Measurements from ENCODE around the gene SYNE2.

Gene SYNE2

GRCh38 chr14:64225151-64225757 lies 372.4 kb downstream of the SYNE2 start:
- no peak for DNase-seq

- DNase-seq = no peak
These were observed 375.1 kb downstream of the SYNE2 start for GRCh38 chr14:64227856-64228255.

- no peak for DNase-seq
These were observed 376.7 kb downstream of the SYNE2 start for GRCh38 chr14:64229489-64229888.

GRCh38 chr14:64232095-64232838 lies 379.5 kb downstream of the SYNE2 start:
- no peak for DNase-seq

GRCh38 chr14:64232944-64233343 lies 380.1 kb downstream of the SYNE2 start:
- DNase-seq = no peak

- no peak for DNase-seq
These were observed 380.9 kb downstream of the SYNE2 start for GRCh38 chr14:64233531-64234190.

- no peak for DNase-seq
These were observed 382.3 kb downstream of the SYNE2 start for GRCh38 chr14:64234877-64235651.

- no peak for DNase-seq
These were observed 383.1 kb downstream of the SYNE2 start for GRCh38 chr14:64235652-64236640.

- DNase-seq = no peak
These were observed 385.2 kb downstream of the SYNE2 start for GRCh38 chr14:64238049-64238448.

GRCh38 chr14:64238631-64239030 lies 385.8 kb downstream of the SYNE2 start:
- no peak for DNase-seq

- no peak for DNase-seq
These were observed 391.5 kb downstream of the SYNE2 start for GRCh38 chr14:64244279-64244678.

GRCh38 chr14:64245491-64245890 lies 392.7 kb downstream of the SYNE2 start:
- DNase-seq = no peak

GRCh38 chr14:64246688-64247087 lies 393.9 kb downstream of the SYNE2 start:
- no peak for DNase-seq

GRCh38 chr14:64247195-64247594 lies 394.4 kb downstream of the SYNE2 start:
- DNase-seq = no peak

GRCh38 chr14:64248689-64249088 lies 395.9 kb downstream of the SYNE2 start:
- DNase-seq = no peak

GRCh38 chr14:64249363-64249762 lies 396.6 kb downstream of the SYNE2 start:
- DNase-seq = no peak

- no peak for DNase-seq
These were observed 400.9 kb downstream of the SYNE2 start for GRCh38 chr14:64253672-64254071.

GRCh38 chr14:64255756-64256155 lies 403.0 kb downstream of the SYNE2 start:
- no peak for DNase-seq

GRCh38 chr14:64260418-64260817 lies 407.6 kb downstream of the SYNE2 start:
- DNase-seq = no peak

GRCh38 chr14:64265222-64265621 lies 412.4 kb downstream of the SYNE2 start:
- DNase-seq = no peak

- no peak for DNase-seq
These were observed 413.4 kb downstream of the SYNE2 start for GRCh38 chr14:64266239-64266638.

- DNase-seq = no peak
These were observed 419.2 kb downstream of the SYNE2 start for GRCh38 chr14:64272019-64272418.
